Vein endothelial cell (primary cell): Measurements from ENCODE around the gene SLC8B1. TPM values are rescaled to one million over a fixed set of nuclear protein-coding genes. Genes with fewer than 3 reads are reported as not detected.

ENCODE experiments used
- small RNA-seq: library from RNA; depleted of rRNA; stranded (forward); fragments of <200 nt; gene quantifications from one replicate; pipeline ENCODE3, GENCODE V24; 2012
- total RNA-seq: library from RNA; depleted of rRNA; stranded (reverse); fragments of >200 nt; gene quantifications from 2 replicates; pipeline ENCODE4 v1.2.3, GENCODE V29; 2012

Gene SLC8B1
- 21.9 and 25.1 TPM in 2 replicates for total RNA-seq

GRCh38 chr12:113334786-113335539, at the start of gene SLC8B1:
SLC8B1 (minus strand) TSS chr12:113335109; CDS start chr12:113332878, 2,231 bp downstream.

GRCh38 chr12:113358381-113359132, 23.6 kb upstream of the SLC8B1 start, which contains the start of gene PLBD2:
PLBD2 (plus strand) TSS chr12:113358587; CDS start chr12:113358601, 14 bp downstream.

Small RNA genes within 50 kb of the gene (small RNA-seq; reads per million reads assigned to genes)
- gene MIR6762: not detected

Other genes with a start within 250 kb of the SLC8B1 start
- not detected in 2 replicates for gene RASAL1, start 199.3 kb downstream of the SLC8B1 start, total RNA-seq
- not detected in 2 replicates for gene CFAP73, start 185.4 kb downstream of the SLC8B1 start, total RNA-seq
- gene DDX54, start 149.6 kb downstream of the SLC8B1 start, total RNA-seq: 56.8 and 65.6 TPM in 2 replicates
- 24.8 and 25.5 TPM in 2 replicates for gene RITA1, start 149.4 kb downstream of the SLC8B1 start, total RNA-seq
- 12.3 and 18.3 TPM in 2 replicates for gene TPCN1, start 113.6 kb downstream of the SLC8B1 start, total RNA-seq
- 25.2 and 31.4 TPM in 2 replicates for gene PLBD2, start 23.5 kb upstream of the SLC8B1 start, total RNA-seq
- gene SDS, start 68.8 kb upstream of the SLC8B1 start, total RNA-seq: not detected in 2 replicates
- 2.0 and 4.2 TPM in 2 replicates for gene SDSL, start 87.3 kb upstream of the SLC8B1 start, total RNA-seq
- not detected in 2 replicates for gene LHX5, start 136.8 kb upstream of the SLC8B1 start, total RNA-seq